ENCODE results near the gene SLC24A3. TPM values are rescaled to one million over a fixed set of nuclear protein-coding genes. Genes with fewer than 3 reads are reported as not detected.

The SLC24A3 gene
- total and polyA plus RNA-seq, 5 donors: 0.57 to 1.1 (median 0.76) TPM

- no peak for ATAC-seq
- no peaks in the 10 kb centered on the region for H3K4me1 ChIP-seq (ENCODE audit: control insufficient read depth, insufficient read depth, low read length)
- H3K27ac ChIP-seq (ENCODE audit: low read length): no peak overlapping the region
- no peaks in the 10 kb centered on the region for H3K27me3 ChIP-seq (ENCODE audit: control insufficient read depth, insufficient read depth)
- no peak for DNase-seq
- intact Hi-C loops (cut with DNase I): loop anchor here in 1 of 4 donors (2.0 kb wide), 1 partner anchor 381 kb away; no protein-coding TSS in a partner anchor
- WGBS: 87% methylated on average over 4 of the region's 4 CpGs
- H3K4me3 ChIP-seq (ENCODE audit: low read length): no peak overlapping the region
- H3K9me3 ChIP-seq (ENCODE audit: control insufficient read depth, low read length): no peaks in the 10 kb centered on the region
Observed at GRCh38 chr20:19588241-19588640, 375.8 kb downstream of the SLC24A3 start.

DNA sequence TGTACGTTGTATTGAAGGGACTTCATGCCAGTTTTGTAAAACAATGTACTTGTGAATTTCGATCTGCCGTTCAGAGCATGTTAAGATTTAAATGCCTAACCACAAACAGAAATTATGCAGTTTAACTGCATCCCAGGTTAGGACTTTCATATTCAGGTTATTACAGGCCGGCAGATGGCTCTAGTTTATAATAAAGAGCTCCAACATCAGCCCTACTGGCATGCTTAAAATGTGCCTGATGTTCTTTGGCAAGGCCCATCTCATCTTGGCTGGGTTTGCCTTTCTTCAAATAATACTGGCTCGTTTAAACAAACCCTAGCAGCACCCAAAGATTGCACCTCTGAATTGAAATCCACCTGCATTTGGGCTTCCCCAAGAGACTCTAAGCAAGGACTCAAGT lies 376.3 kb downstream of the SLC24A3 start:
- H3K27ac ChIP-seq (ENCODE audit: low read length): no peak overlapping the region
- H3K4me3 ChIP-seq (ENCODE audit: low read length): no peak overlapping the region
- H3K4me1 ChIP-seq (ENCODE audit: control insufficient read depth, insufficient read depth, low read length): no peaks in the 10 kb centered on the region
- no peaks in the 10 kb centered on the region for H3K27me3 ChIP-seq (ENCODE audit: control insufficient read depth, insufficient read depth)
- H3K9me3 ChIP-seq (ENCODE audit: control insufficient read depth, low read length): no peaks in the 10 kb centered on the region
- peak in 1 of 3 donors; percentile 66 for DNase-seq
- 50% methylated on average over 5 of the region's 5 CpGs for WGBS
- intact Hi-C loops (cut with DNase I): loop anchor here in 1 of 4 donors (2.0 kb wide), 1 partner anchor 382 kb away; no protein-coding TSS in a partner anchor
- peak; percentile 16 to 62 for ATAC-seq

GRCh38 chr20:19589787-19590362 lies 377.4 kb downstream of the SLC24A3 start:
- intact Hi-C loops (cut with DNase I): loop anchor here in 1 of 4 donors (2.0 kb wide), 1 partner anchor 383 kb away; no protein-coding TSS in a partner anchor
- no peak overlapping the region for H3K27ac ChIP-seq (ENCODE audit: low read length)

GRCh38 chr20:19590382-19590781 lies 377.9 kb downstream of the SLC24A3 start:
- no peak for ATAC-seq

More at GRCh38 chr20:19589787-19590362, 377.4 kb downstream of the SLC24A3 start:
- 87% methylated on average over 5 of the region's 5 CpGs for WGBS
- ATAC-seq: no peak
- Histone ChIP-seq H3K9me3 (ENCODE audit: control insufficient read depth, low read length) (no peaks in the 10 kb centered on the region), H3K4me1 (ENCODE audit: control insufficient read depth, insufficient read depth, low read length) (no peaks in the 10 kb centered on the region), H3K27me3 (ENCODE audit: control insufficient read depth, insufficient read depth) (no peaks in the 10 kb centered on the region), H3K4me3 (ENCODE audit: low read length) (no peak overlapping the region)
- DNase-seq: no peak

DNA sequence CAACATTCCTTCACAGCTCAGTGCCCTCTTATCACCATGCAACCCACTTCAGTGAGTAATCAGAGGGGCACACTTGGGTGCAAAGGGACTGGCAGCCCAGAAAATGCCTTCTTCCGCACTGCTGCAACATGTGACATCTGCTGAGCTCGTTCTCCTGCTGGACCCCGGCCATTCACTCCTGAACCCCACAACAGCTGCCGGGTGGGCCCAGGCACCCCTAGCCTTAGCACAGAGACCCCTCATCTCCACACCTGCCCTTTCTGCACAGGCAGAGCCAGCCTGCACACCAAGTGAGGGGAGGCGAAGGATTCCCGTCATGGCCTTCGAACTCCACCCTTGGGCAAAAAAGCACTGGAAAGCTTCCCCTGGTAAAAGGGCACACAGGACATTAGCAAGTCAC lies 381.3 kb downstream of the SLC24A3 start:
- ATAC-seq (no peak), DNase-seq (no peak)
- Histone ChIP-seq H3K9me3 (ENCODE audit: control insufficient read depth, low read length) (no peaks in the 10 kb centered on the region), H3K4me3 (ENCODE audit: low read length) (no peak overlapping the region), H3K27me3 (ENCODE audit: control insufficient read depth, insufficient read depth) (no peaks in the 10 kb centered on the region), H3K27ac (ENCODE audit: low read length) (no peak overlapping the region), H3K4me1 (ENCODE audit: control insufficient read depth, insufficient read depth, low read length) (no peaks in the 10 kb centered on the region)
- WGBS: 83% methylated on average over 7 of the region's 7 CpGs
- intact Hi-C loops (cut with DNase I): no loop called here

More at GRCh38 chr20:19590382-19590781, 377.9 kb downstream of the SLC24A3 start:
- Histone ChIP-seq H3K27me3 (ENCODE audit: control insufficient read depth, insufficient read depth) (no peaks in the 10 kb centered on the region), H3K4me3 (ENCODE audit: low read length) (no peak overlapping the region), H3K27ac (ENCODE audit: low read length) (no peak overlapping the region), H3K9me3 (ENCODE audit: control insufficient read depth, low read length) (no peaks in the 10 kb centered on the region), H3K4me1 (ENCODE audit: control insufficient read depth, insufficient read depth, low read length) (no peaks in the 10 kb centered on the region)
- no peak for DNase-seq
- 91% methylated on average over 3 of the region's 3 CpGs for WGBS
- intact Hi-C loops (cut with DNase I): no loop called here

DNA sequence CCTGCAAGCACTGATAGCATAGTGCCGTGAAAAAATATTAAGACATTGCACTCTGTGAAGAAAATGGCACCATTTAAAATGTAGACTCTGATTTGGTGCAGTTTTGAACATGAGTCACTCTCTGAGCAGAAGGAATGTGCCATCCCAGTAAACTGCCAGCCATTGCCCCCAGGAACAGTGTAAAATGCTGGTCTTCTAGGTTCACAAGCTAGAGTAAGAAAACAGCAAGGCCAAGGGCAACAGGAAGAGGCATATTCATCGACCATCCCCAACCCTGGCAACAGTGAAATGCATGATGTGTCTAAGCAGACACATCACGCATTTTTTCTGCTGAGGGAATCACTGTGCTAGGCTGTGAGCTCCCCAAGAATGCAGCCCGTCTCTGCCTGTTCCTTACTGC lies 382.5 kb downstream of the SLC24A3 start:
- no peak for ATAC-seq
- H3K27me3 ChIP-seq (ENCODE audit: control insufficient read depth, insufficient read depth): no peaks in the 10 kb centered on the region
- no peaks in the 10 kb centered on the region for H3K4me1 ChIP-seq (ENCODE audit: control insufficient read depth, insufficient read depth, low read length)
- no peak for DNase-seq
- H3K9me3 ChIP-seq (ENCODE audit: control insufficient read depth, low read length): no peaks in the 10 kb centered on the region
- no peak overlapping the region for H3K27ac ChIP-seq (ENCODE audit: low read length)
- WGBS: 81% methylated on average over 4 of the region's 4 CpGs
- intact Hi-C loops (cut with DNase I): no loop called here
- H3K4me3 ChIP-seq (ENCODE audit: low read length): no peak overlapping the region

- ATAC-seq (no peak), DNase-seq (no peak)
- intact Hi-C loops (cut with DNase I): no loop called here
- WGBS: 61% methylated on average over 4 of the region's 4 CpGs
- no peaks in the 10 kb centered on the region for H3K9me3 ChIP-seq (ENCODE audit: control insufficient read depth, low read length)
- no peak overlapping the region for H3K4me3 ChIP-seq (ENCODE audit: low read length)
- no peaks in the 10 kb centered on the region for H3K27me3 ChIP-seq (ENCODE audit: control insufficient read depth, insufficient read depth)
- H3K27ac ChIP-seq (ENCODE audit: low read length): no peak overlapping the region
- no peaks in the 10 kb centered on the region for H3K4me1 ChIP-seq (ENCODE audit: control insufficient read depth, insufficient read depth, low read length)
Observed at GRCh38 chr20:19598117-19598850, 385.8 kb downstream of the SLC24A3 start.

DNA sequence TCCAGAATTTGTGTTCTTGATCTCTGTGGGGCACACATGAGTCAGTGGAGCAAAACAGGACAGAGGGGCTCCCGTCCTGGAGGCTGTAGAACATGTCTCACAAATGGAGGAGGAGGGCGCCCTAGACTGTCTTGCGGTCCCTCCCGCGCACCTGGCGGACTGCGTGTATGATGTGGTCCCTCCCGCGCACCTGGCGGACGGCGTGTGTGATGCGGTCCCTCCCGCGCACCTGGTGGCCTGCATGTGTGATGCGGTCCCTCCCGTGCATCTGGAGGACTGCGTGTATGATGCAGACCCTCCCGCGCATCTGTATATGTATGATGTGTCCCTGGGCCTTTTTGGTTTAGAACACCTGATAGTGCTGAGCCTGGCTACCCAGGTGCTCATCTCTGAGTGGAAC lies 386.8 kb downstream of the SLC24A3 start:
- intact Hi-C loops (cut with DNase I): no loop called here
- Histone ChIP-seq H3K4me3 (ENCODE audit: low read length) (no peak overlapping the region), H3K9me3 (ENCODE audit: control insufficient read depth, low read length) (no peaks in the 10 kb centered on the region), H3K27ac (ENCODE audit: low read length) (no peak overlapping the region), H3K4me1 (ENCODE audit: control insufficient read depth, insufficient read depth, low read length) (no peaks in the 10 kb centered on the region), H3K27me3 (ENCODE audit: control insufficient read depth, insufficient read depth) (no peaks in the 10 kb centered on the region)
- 96% methylated on average over 20 of the region's 20 CpGs for WGBS
- DNase-seq (no peak), ATAC-seq (no peak)

- Histone ChIP-seq H3K27ac (ENCODE audit: low read length) (no peak overlapping the region), H3K4me3 (ENCODE audit: low read length) (no peak overlapping the region), H3K4me1 (ENCODE audit: control insufficient read depth, insufficient read depth, low read length) (no peaks in the 10 kb centered on the region), H3K27me3 (ENCODE audit: control insufficient read depth, insufficient read depth) (no peaks in the 10 kb centered on the region), H3K9me3 (ENCODE audit: control insufficient read depth, low read length) (no peaks in the 10 kb centered on the region)
- WGBS: 74% methylated on average over 7 of the region's 7 CpGs
- ATAC-seq (no peak), DNase-seq (no peak)
- intact Hi-C loops (cut with DNase I): no loop called here
Observed at GRCh38 chr20:19600042-19600441, 387.6 kb downstream of the SLC24A3 start.

DNA sequence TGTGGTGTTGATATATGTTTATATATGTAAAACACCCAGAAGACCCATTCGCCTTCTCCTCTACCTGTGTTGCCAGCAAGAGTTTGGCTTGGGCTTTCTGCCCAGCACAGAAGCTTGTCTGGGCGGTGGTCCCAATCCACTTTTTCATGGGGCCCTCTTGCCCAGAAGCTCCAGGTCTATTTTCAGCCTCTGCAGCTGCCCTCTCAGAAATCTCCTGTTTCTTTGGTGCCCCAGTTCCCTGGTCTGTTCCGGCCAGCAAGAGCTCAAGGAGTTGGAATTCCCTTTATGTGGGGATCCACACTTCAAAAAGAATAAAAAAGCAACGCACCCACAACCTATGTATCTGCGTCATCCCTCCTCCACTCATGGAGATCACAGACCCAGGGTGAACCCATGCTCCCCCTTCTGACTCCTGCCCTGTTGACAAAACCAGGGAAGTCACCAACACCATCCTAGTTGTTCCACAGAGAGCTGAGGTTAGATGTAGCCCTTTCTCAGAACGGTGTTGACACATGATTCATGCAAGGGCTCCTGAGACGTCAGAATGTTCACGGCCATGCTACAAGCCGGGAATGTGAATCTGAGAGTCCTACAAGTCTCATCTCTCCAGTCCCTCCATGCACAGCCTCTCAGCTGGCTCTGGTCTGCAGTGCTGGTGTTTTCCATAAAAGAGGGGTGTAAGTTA lies 388.8 kb downstream of the SLC24A3 start:
- Histone ChIP-seq H3K27ac (ENCODE audit: low read length) (no peak overlapping the region), H3K4me3 (ENCODE audit: low read length) (no peak overlapping the region), H3K4me1 (ENCODE audit: control insufficient read depth, insufficient read depth, low read length) (no peaks in the 10 kb centered on the region), H3K27me3 (ENCODE audit: control insufficient read depth, insufficient read depth) (no peaks in the 10 kb centered on the region), H3K9me3 (ENCODE audit: control insufficient read depth, low read length) (no peaks in the 10 kb centered on the region)
- ATAC-seq (no peak), DNase-seq (no peak)
- 77% methylated on average over 9 of the region's 9 CpGs for WGBS
- intact Hi-C loops (cut with DNase I): no loop called here

Data from right cardiac atrium (tissue), 5 donors.